ENCODE measurements around the gene SCUBE3. TPM values are rescaled to one million over a fixed set of nuclear protein-coding genes. Genes with fewer than 3 reads are reported as not detected.

SCUBE3 gene
- total RNA-seq, 2 donors from 2014 or later, result 75.6 to 101 TPM

GRCh38 chr6:35229304-35229703 is 15.5 kb downstream of the SCUBE3 start:
- peaks cover 13% of the 10 kb centered on the region for H3K36me3 ChIP-seq
- no peaks in the 10 kb centered on the region for H3K9me3 ChIP-seq
- no peak for ATAC-seq (ENCODE audit: insufficient number of reproducible peaks, low FRiP score, low read depth)
- H3K27me3 ChIP-seq (replicated peaks; ENCODE audit: insufficient read depth), result no peaks in the 10 kb centered on the region
- H3K4me1 ChIP-seq (ENCODE audit: control insufficient read depth in 1 of 2, low read depth in 2 of 2), result peaks cover 11 to 61% of the 10 kb centered on the region in 2 donors
- H3K27ac ChIP-seq, result peak overlapping the region; percentile 75
- no peak overlapping the region for H3K4me3 ChIP-seq
- TF ChIP-seq, protein P1, sequence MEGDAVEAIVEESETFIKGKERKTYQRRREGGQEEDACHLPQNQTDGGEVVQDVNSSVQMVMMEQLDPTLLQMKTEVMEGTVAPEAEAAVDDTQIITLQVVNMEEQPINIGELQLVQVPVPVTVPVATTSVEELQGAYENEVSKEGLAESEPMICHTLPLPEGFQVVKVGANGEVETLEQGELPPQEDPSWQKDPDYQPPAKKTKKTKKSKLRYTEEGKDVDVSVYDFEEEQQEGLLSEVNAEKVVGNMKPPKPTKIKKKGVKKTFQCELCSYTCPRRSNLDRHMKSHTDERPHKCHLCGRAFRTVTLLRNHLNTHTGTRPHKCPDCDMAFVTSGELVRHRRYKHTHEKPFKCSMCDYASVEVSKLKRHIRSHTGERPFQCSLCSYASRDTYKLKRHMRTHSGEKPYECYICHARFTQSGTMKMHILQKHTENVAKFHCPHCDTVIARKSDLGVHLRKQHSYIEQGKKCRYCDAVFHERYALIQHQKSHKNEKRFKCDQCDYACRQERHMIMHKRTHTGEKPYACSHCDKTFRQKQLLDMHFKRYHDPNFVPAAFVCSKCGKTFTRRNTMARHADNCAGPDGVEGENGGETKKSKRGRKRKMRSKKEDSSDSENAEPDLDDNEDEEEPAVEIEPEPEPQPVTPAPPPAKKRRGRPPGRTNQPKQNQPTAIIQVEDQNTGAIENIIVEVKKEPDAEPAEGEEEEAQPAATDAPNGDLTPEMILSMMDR (IDR thresholded peaks at IDR 0.05), result no peak
- no peak for DNase-seq (ENCODE audit: low spot score)

DNA sequence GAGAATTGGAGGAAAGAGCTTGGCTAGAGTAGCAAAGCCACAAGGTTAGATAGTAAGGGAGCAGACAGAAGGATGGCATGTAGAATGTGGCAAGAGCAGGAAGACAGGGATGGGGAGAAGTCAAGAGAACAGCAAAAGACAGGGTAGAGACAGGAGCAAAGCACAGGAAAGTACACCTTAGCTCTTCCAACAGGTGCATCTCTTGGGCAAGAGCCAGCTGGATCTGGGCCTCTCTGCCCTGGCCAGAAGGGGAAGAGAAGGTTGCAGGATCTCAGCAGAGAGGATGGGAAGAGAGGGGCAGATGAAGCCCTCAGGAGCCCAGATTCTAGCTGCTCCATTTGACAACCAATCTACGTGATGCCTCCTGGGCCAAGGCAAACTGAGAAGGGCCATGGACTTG is 16.7 kb downstream of the SCUBE3 start:
- peak; percentile 4 for ATAC-seq (ENCODE audit: insufficient number of reproducible peaks, low FRiP score, low read depth)
- no peak for DNase-seq (ENCODE audit: low spot score)
- Histone ChIP-seq H3K4me1 (ENCODE audit: control insufficient read depth in 1 of 2, low read depth in 2 of 2) (peaks cover 11 to 55% of the 10 kb centered on the region in 2 donors), H3K27me3 (replicated peaks; ENCODE audit: insufficient read depth) (no peaks in the 10 kb centered on the region), H3K27ac (peak overlapping the region; percentile 75), H3K36me3 (peaks cover 21% of the 10 kb centered on the region), H3K9me3 (no peaks in the 10 kb centered on the region), H3K4me3 (no peak overlapping the region)
- TF ChIP-seq, protein P1 (IDR thresholded peaks at IDR 0.05), result no peak

DNA sequence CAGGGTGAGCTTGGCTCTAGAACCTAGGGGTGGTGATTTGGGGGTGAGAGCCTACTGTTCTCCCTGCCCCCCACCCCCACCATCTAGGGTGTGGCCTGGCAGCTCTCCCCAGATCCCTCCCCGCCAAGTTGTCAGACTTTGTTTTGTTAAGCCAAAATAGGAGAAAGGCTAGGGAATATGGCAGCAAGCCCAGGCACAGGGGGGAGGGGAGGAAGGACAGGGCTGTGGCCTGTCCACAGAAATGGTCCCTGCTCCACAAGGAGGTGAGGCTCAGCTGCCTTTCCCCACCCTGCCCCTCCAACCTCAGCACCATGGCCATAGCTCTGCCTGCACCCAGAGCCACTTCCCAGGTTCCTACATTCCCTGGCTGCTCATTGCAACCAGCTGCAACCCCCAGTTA is 17.2 kb downstream of the SCUBE3 start:
- peaks cover 21% of the 10 kb centered on the region for H3K36me3 ChIP-seq
- H3K9me3 ChIP-seq, result no peaks in the 10 kb centered on the region
- H3K27me3 ChIP-seq (replicated peaks; ENCODE audit: insufficient read depth), result no peaks in the 10 kb centered on the region
- peaks cover 11 to 50% of the 10 kb centered on the region in 2 donors for H3K4me1 ChIP-seq (ENCODE audit: control insufficient read depth in 1 of 2, low read depth in 2 of 2)
- DNase-seq (ENCODE audit: low spot score) (peak; percentile 26), ATAC-seq (ENCODE audit: insufficient number of reproducible peaks, low FRiP score, low read depth) (peak; percentile 33)
- H3K4me3 ChIP-seq, result no peak overlapping the region
- H3K27ac ChIP-seq, result peak overlapping the region; percentile 75
- TF ChIP-seq, protein P1 (IDR thresholded peaks at IDR 0.05), result no peak

DNA sequence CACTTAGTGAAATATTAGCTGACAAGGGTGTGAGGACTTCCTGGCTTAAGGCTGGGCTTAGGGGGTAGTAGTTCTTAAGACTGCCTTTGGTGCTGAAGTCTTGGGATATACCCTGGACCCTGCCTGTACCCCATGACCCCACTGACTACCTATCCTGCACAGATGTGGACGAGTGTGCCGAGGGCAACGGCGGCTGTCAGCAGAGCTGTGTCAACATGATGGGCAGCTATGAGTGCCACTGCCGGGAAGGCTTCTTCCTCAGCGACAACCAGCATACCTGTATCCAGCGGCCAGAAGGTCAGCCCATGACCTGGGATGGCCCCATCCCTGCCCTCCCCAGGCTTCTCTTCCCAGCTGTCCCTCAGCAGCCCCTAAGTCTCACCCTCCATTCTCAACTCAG is 17.8 kb downstream of the SCUBE3 start:
- H3K27ac ChIP-seq, result peak overlapping the region; percentile 75
- no peak for ATAC-seq (ENCODE audit: insufficient number of reproducible peaks, low FRiP score, low read depth)
- no peak overlapping the region for H3K4me3 ChIP-seq
- no peaks in the 10 kb centered on the region for H3K27me3 ChIP-seq (replicated peaks; ENCODE audit: insufficient read depth)
- no peaks in the 10 kb centered on the region for H3K9me3 ChIP-seq
- TF ChIP-seq, protein P1 (IDR thresholded peaks at IDR 0.05), result no peak
- DNase-seq (ENCODE audit: low spot score), result no peak
- H3K4me1 ChIP-seq (ENCODE audit: control insufficient read depth in 1 of 2, low read depth in 2 of 2), result peaks cover 11 to 52% of the 10 kb centered on the region in 2 donors
- H3K36me3 ChIP-seq, result peaks cover 21% of the 10 kb centered on the region

GRCh38 chr6:35234901-35235300 is 21.1 kb downstream of the SCUBE3 start:
- Histone ChIP-seq H3K9me3 (no peaks in the 10 kb centered on the region), H3K4me3 (no peak overlapping the region), H3K4me1 (ENCODE audit: control insufficient read depth in 1 of 2, low read depth in 2 of 2) (peaks cover 28 to 77% of the 10 kb centered on the region in 2 donors), H3K27me3 (replicated peaks; ENCODE audit: insufficient read depth) (no peaks in the 10 kb centered on the region), H3K27ac (peak overlapping the region; percentile 84 to 86), H3K36me3 (peaks cover 21% of the 10 kb centered on the region)
- TF ChIP-seq, protein P1 (IDR thresholded peaks at IDR 0.05), result no peak
- no peak for ATAC-seq (ENCODE audit: insufficient number of reproducible peaks, low FRiP score, low read depth)
- no peak for DNase-seq (ENCODE audit: low spot score)
